ENCODE measurements around the gene EXD3.

EXD3 gene

GRCh38 chr9:137456864-137457405 is 34.0 kb upstream of the EXD3 start:
- H3K4me3 ChIP-seq (ENCODE audit: low read depth, low read length): no peak overlapping the region

GRCh38 chr9:137456061-137456863 is 33.3 kb upstream of the EXD3 start:
- no peak for TF ChIP-seq CTCF (IDR thresholded peaks at IDR 0.05; ENCODE audit: low read depth, low read length)
- H3K4me3 ChIP-seq (ENCODE audit: low read depth, low read length): no peak overlapping the region

More at GRCh38 chr9:137456864-137457405, 34.0 kb upstream of the EXD3 start:
- TF ChIP-seq CTCF (IDR thresholded peaks at IDR 0.05; ENCODE audit: low read depth, low read length): no peak

GRCh38 chr9:137455359-137455991 is 32.5 kb upstream of the EXD3 start:
- no peak overlapping the region for H3K4me3 ChIP-seq (ENCODE audit: low read depth, low read length)
- TF ChIP-seq CTCF (IDR thresholded peaks at IDR 0.05; ENCODE audit: low read depth, low read length): no peak

GRCh38 chr9:137454597-137455358 is 31.8 kb upstream of the EXD3 start:
- TF ChIP-seq CTCF (IDR thresholded peaks at IDR 0.05; ENCODE audit: low read depth, low read length): no peak
- H3K4me3 ChIP-seq (ENCODE audit: low read depth, low read length): no peak overlapping the region

- no peak for TF ChIP-seq CTCF (IDR thresholded peaks at IDR 0.05; ENCODE audit: low read depth, low read length)
- no peak overlapping the region for H3K4me3 ChIP-seq (ENCODE audit: low read depth, low read length)
Measured at GRCh38 chr9:137454145-137454596, 31.2 kb upstream of the EXD3 start.

GRCh38 chr9:137453643-137454081 is 30.7 kb upstream of the EXD3 start:
- no peak for TF ChIP-seq CTCF (IDR thresholded peaks at IDR 0.05; ENCODE audit: low read depth, low read length)
- no peak overlapping the region for H3K4me3 ChIP-seq (ENCODE audit: low read depth, low read length)

Measured in WI38 (cell line).